ENCODE measurements around the gene PPARG.

- TF ChIP-seq EP300 (IDR thresholded peaks at IDR 0.05; ENCODE audit: borderline replicate concordance in 1 of 2, low read depth in 2 of 2, low read length in 2 of 2) (no peak), RFX5 (IDR thresholded peaks at IDR 0.05; ENCODE audit: borderline replicate concordance, low read depth, low read length) (no peak), RXRA (IDR thresholded peaks at IDR 0.05; ENCODE audit: insufficient read depth, low read depth, low read length) (no peak), PHF8 (conservative IDR thresholded peaks at IDR 0.05; ENCODE audit: low read depth, low read length) (no peak), CTCF (IDR thresholded peaks at IDR 0.05; ENCODE audit: control extremely low read depth in 1 of 3, insufficient read depth in 1 of 3, low read depth in 1 of 3, low read length in 3 of 3) (no peak), YY1 (IDR thresholded peaks at IDR 0.05; ENCODE audit: low read depth, low read length) (no peak), ZNF274 (IDR thresholded peaks at IDR 0.05; ENCODE audit: borderline replicate concordance, extremely low read depth, low read length) (no peak)
Measured at GRCh38 chr3:12467746-12468145, 178.9 kb downstream of the PPARG start.
